GM12864 (cell line): ENCODE results near the gene UBAC2.

Experiments used
- DNase-seq: peaks from one replicate; pipeline ENCODE4 v3.0.0-alpha.2; 2011; ENCODE audit warnings: low read depth
- H3K4me3 ChIP-seq: 2 replicates; pipeline ENCODE4 v1.5.1; 2011; ENCODE audit warnings: mild to moderate bottlenecking, low read depth, low read length, control low read depth
- CTCF ChIP-seq: IDR thresholded peaks from 2 replicates; pipeline ENCODE4 v1.5.1; 2011; ENCODE audit warnings: low read depth, mild to moderate bottlenecking, moderate library complexity, low read length, control low read depth, inconsistent platforms; ENCODE audit errors: missing control alignments

The UBAC2 gene

GRCh38 chr13:99271249-99271648 lies 70.6 kb downstream of the UBAC2 start:
- DNase-seq: no peak
- no peak for TF ChIP-seq CTCF
- H3K4me3 ChIP-seq: no peak overlapping the region

- TF ChIP-seq CTCF: no peak
- no peak overlapping the region for H3K4me3 ChIP-seq
- DNase-seq: no peak
Measured at GRCh38 chr13:99272481-99272880, 71.8 kb downstream of the UBAC2 start.

- TF ChIP-seq CTCF: no peak
- DNase-seq: no peak
Measured at GRCh38 chr13:99273128-99273527, 72.5 kb downstream of the UBAC2 start.

GRCh38 chr13:99275093-99275469 lies 74.4 kb downstream of the UBAC2 start:
- DNase-seq: no peak
- H3K4me3 ChIP-seq: no peak overlapping the region
- TF ChIP-seq CTCF: no peak

More at GRCh38 chr13:99273128-99273527, 72.5 kb downstream of the UBAC2 start:
- no peak overlapping the region for H3K4me3 ChIP-seq

GRCh38 chr13:99276706-99277105 lies 76.1 kb downstream of the UBAC2 start:
- no peak for TF ChIP-seq CTCF
- DNase-seq: no peak

GRCh38 chr13:99277629-99278028 lies 77.0 kb downstream of the UBAC2 start:
- H3K4me3 ChIP-seq: no peak overlapping the region
- no peak for TF ChIP-seq CTCF
- no peak for DNase-seq

More at GRCh38 chr13:99276706-99277105, 76.1 kb downstream of the UBAC2 start:
- H3K4me3 ChIP-seq: no peak overlapping the region

GRCh38 chr13:99278200-99278599 lies 77.5 kb downstream of the UBAC2 start:
- no peak for TF ChIP-seq CTCF

More at GRCh38 chr13:99278200-99278599, 77.5 kb downstream of the UBAC2 start:
- no peak for DNase-seq
- H3K4me3 ChIP-seq: no peak overlapping the region
